Measurements from ENCODE around the gene MICALL2.

MICALL2 gene

DNA sequence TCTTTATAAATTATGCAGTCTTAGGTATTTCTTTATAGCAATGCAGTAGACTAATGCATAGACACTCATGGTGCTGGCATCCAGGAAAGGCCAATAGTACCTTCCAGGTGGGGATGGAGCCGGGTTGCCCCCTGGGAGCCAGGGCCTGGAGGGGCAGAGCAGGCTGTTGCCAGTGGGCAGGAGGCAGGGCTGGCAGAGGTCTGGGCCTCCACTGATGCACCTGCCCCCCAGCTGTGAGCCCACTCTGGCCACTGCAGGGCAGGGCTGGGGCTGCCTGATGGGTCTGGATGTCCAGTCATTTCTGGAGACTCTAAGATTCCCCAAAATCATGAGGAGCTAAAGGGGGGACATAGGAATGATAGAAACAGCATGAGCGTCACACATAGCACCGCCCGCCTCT, 66.7 kb downstream of the MICALL2 start:
- H3K27me3 Mint-ChIP-seq (ENCODE audit: low read depth): no peaks in the 10 kb centered on the region
- no peak overlapping the region for H3K4me3 Mint-ChIP-seq
- H3K27ac Mint-ChIP-seq: no peak overlapping the region
- H3K36me3 Mint-ChIP-seq (ENCODE audit: low read depth): no peaks in the 10 kb centered on the region
- H3K4me1 Mint-ChIP-seq (ENCODE audit: low read depth): no peaks in the 10 kb centered on the region
- no peak for DNase-seq (ENCODE audit: low spot score)
- H3K9me3 Mint-ChIP-seq: peaks cover 5% of the 10 kb centered on the region

DNA sequence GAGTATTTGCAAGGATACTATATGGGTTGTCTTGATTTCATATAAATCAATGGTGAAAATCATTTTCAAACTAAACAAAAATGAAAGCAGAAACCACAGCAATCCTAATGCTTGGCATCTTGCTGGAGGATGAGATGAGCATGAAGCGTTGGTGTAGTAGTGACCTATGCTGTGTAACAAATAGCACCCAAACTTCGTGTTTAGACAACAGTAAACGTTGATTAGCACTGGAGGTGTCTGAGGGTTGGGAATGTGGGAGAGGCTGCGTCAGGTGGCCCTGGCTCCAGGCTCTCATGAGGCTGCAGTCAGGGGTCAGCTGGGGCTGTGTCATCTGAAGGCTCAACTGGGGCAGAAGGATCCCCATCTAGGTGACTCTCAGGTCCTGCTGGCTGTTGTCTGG, 67.8 kb downstream of the MICALL2 start:
- H3K4me1 Mint-ChIP-seq (ENCODE audit: low read depth): no peaks in the 10 kb centered on the region
- H3K36me3 Mint-ChIP-seq (ENCODE audit: low read depth): no peaks in the 10 kb centered on the region
- DNase-seq (ENCODE audit: low spot score): no peak
- peaks cover 5% of the 10 kb centered on the region for H3K9me3 Mint-ChIP-seq
- H3K4me3 Mint-ChIP-seq: no peak overlapping the region
- H3K27ac Mint-ChIP-seq: no peak overlapping the region
- H3K27me3 Mint-ChIP-seq (ENCODE audit: low read depth): no peaks in the 10 kb centered on the region

DNA sequence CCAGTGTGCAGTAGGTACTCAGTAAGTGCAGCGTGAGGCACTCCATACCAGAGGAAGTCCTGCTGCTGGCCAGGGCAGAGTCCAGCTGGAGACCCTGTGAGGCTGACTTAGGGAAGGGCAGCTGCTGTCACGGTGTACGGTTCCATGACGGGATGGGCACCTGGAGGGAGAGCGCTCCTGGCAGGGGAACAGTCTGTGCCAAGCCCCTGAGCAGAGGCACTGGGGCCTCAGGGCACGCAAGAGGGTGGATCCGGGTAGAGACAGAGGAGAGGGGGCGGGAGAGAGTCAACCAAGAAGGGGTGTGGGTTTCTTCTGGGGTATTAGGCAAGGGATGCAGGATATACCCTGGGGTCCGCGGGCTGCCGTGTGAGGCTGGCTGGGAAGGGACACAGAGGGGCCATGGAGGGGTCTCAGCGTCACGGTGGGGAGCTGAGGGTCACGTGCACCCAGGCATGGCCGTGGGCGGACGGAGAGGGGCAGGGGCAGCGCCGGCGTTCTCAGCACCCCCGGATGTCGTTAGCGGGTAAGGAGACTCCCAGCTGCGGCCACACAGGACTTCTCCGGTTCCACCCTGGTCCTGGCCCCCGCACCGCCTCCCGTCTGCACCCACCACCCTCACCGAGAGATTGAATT, 70.5 kb downstream of the MICALL2 start:
- Mint-ChIP-seq H3K4me3 (no peak overlapping the region), H3K27ac (no peak overlapping the region), H3K9me3 (peaks cover 5% of the 10 kb centered on the region), H3K36me3 (ENCODE audit: low read depth) (no peaks in the 10 kb centered on the region), H3K27me3 (ENCODE audit: low read depth) (no peaks in the 10 kb centered on the region), H3K4me1 (ENCODE audit: low read depth) (no peaks in the 10 kb centered on the region)
- DNase-seq (ENCODE audit: low spot score): no peak

DNA sequence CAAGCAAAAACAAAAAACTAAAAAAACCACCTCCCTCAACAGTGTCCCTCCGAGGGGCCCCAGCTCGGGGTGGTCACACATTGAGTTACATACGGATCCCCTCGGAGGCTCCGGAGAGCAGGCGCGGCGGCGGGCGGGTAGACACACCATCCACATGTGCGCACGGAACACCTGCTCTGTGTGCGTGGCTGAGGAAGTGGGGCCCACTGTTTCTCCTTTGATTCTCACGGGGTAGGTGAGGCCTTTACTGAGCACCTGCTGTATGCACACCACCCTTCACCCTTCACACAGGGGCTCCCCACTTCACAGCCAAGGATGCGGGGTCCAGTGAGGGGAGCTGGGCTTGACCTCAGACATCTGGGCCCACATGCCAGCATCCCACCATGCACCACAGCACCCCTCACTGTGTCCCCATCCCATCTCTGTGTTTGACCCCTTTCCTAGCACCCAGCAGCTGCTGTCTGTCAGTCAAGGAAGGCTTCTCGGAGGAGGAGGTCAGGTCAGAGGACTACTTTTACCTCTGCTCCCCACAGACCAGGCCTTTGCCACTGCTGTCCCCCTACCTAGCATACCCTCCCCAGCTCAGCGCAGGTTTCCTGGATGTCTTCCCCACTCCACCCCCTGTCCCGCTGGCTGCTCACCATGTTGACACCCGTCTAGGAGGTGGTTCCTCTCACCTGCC, 71.1 kb downstream of the MICALL2 start:
- H3K4me1 Mint-ChIP-seq (ENCODE audit: low read depth): no peaks in the 10 kb centered on the region
- no peaks in the 10 kb centered on the region for H3K27me3 Mint-ChIP-seq (ENCODE audit: low read depth)
- DNase-seq (ENCODE audit: low spot score): no peak
- no peak overlapping the region for H3K4me3 Mint-ChIP-seq
- no peaks in the 10 kb centered on the region for H3K36me3 Mint-ChIP-seq (ENCODE audit: low read depth)
- H3K27ac Mint-ChIP-seq: no peak overlapping the region
- H3K9me3 Mint-ChIP-seq: peaks cover 5% of the 10 kb centered on the region

DNA sequence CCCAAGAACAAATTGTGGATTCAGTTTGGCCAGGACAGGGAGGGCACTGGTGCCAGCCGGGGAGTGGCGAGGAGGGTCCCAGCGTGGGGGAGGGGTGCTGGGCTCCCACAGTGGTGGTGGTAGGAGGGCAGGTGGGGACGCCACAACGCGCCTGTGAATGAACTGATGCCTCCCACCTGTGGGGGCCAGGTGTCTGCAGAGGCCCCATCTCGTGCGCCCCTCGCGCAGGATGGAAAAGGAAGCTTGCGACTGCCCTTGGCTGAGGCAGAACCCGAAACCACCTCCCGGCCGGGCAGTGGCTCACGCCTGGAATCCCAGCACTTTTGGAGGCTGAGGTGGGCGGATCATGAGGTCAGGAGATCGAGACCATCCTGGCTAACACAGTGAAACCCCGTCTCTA, 72.0 kb downstream of the MICALL2 start:
- Mint-ChIP-seq H3K4me3 (no peak overlapping the region), H3K4me1 (ENCODE audit: low read depth) (no peaks in the 10 kb centered on the region), H3K27ac (no peak overlapping the region), H3K9me3 (peaks cover 5% of the 10 kb centered on the region), H3K27me3 (ENCODE audit: low read depth) (no peaks in the 10 kb centered on the region), H3K36me3 (ENCODE audit: low read depth) (no peaks in the 10 kb centered on the region)
- no peak for DNase-seq (ENCODE audit: low spot score)

DNA sequence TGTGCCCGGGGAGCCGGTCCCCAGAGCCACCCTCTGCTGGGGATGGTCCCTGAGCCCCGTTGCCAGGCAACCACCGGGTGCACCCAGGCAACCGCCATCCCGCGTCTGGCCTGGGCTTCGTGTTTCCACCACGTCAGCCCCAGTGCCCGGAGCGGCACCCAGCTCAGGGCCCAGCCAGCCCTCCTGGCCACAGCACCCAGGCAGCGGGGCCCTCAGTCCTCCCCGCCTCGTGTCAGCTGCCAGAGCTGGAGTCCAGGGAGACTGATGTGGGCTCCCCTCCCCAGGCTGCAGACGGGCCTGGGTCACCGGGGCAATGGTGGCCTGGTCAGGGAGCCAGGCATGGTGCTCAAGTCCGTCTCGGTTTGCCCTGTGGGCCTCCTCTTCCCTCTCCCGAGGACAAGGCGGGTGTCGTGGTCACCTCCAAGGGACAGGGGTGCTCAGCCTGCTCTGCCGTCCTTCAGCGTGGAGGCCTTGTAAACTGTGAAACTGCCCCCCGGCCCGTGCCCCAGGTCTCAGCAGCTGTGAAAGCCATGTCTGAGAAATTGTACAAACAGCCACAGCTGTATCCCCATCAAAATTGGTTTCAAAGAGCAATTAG, 72.5 kb downstream of the MICALL2 start:
- Mint-ChIP-seq H3K36me3 (ENCODE audit: low read depth) (no peaks in the 10 kb centered on the region), H3K9me3 (peaks cover 5% of the 10 kb centered on the region), H3K4me1 (ENCODE audit: low read depth) (no peaks in the 10 kb centered on the region), H3K27ac (no peak overlapping the region), H3K4me3 (no peak overlapping the region), H3K27me3 (ENCODE audit: low read depth) (no peaks in the 10 kb centered on the region)
- DNase-seq (ENCODE audit: low spot score): no peak

DNA sequence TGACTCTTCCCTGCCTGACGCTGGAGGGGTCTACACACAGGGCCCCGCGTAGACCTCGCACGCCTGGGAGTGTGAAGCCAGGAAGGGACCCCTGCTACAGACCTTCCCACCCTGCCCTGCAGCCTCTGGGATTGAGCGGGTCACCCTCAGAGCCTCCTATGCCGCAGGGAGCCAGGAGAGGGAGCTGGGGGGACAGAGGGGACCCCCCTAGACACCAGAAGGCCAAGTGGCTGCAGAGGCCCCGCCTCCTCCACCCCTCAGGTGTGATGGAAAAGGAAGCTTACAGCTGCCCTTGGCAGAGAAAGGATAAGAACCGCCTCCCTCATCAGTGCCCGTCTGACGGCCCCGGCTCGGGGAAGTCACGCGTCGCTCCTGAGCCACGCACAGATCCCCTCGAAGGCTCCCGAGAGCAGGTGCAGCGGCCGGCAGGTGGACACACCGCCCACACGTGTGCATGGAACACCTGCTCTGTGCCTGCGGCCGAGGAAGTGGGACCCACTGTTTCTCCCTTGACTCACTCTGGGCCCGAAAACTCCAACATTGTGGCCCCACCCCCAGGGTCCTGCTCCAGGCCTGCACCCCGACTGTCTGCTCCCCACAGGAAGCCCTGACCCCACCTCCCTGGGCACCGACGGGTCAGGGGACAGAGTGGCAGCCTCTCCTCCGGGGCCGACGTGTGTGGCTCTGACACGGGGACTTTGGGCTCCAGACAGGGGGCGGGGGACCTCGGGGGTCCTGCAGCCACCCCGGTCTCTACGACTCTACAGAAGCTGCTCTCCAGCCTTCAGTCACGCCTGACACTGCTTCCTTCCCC, 73.3 kb downstream of the MICALL2 start:
- no peaks in the 10 kb centered on the region for H3K27me3 Mint-ChIP-seq (ENCODE audit: low read depth)
- no peaks in the 10 kb centered on the region for H3K36me3 Mint-ChIP-seq (ENCODE audit: low read depth)
- no peak overlapping the region for H3K4me3 Mint-ChIP-seq
- H3K27ac Mint-ChIP-seq: no peak overlapping the region
- peaks cover under 1% of the 10 kb centered on the region for H3K9me3 Mint-ChIP-seq
- DNase-seq (ENCODE audit: low spot score): no peak
- H3K4me1 Mint-ChIP-seq (ENCODE audit: low read depth): no peaks in the 10 kb centered on the region

DNA sequence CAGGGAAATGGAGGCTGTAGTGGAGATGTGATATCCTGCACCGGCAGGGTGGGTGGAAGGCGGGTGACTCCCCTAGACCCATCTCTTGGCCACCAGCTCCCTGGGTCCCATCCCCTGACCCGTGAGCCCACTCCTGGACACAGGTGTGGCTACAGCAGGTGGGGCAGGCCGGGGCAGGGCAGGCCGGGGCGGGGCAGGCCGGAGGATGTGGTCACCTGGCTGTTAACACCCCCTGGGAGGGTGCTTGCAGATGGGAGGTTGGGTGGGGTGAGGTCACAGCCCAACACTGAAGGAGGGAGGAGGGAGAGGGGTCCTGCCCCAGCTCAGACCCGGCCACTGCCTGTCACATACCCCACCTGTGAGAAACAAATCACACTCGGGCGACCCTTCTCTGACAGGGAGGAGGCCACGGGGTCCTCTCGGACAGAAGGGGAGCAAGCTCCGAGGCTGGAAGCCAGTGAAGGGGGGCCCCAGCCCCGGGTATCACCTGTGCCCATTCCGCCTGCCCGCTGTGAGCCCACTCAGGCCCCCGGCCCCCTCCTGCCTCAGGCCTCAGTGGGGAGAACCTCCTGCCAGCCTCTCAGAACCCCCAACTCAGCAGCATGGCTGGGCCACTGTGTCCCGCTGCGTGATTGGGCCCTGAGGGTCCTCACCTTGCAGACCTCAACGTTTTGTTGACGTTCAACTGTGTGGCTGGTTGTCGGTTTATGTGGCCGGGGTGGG, 74.0 kb downstream of the MICALL2 start:
- no peak for DNase-seq (ENCODE audit: low spot score)

More for the DNA sequence above, 74.0 kb downstream of the MICALL2 start:
- Mint-ChIP-seq H3K27me3 (ENCODE audit: low read depth) (no peaks in the 10 kb centered on the region), H3K4me3 (no peak overlapping the region), H3K36me3 (ENCODE audit: low read depth) (no peaks in the 10 kb centered on the region), H3K4me1 (ENCODE audit: low read depth) (no peaks in the 10 kb centered on the region), H3K9me3 (no peaks in the 10 kb centered on the region), H3K27ac (no peak overlapping the region)
